Mesothelial cell of epicardium (in vitro differentiated cells): ENCODE data around the gene ABL2. TPM values are rescaled to one million over a fixed set of nuclear protein-coding genes. Genes with fewer than 3 reads are reported as not detected.
A peak's percentile ranks its signal among the peaks of the same experiment; 100 is the strongest.

Experiments used
- DNase-seq, 2 experiments: peaks; one replicate each; pipeline ENCODE4 v3.0.0; 2021; ENCODE audit warnings: low spot score in 2 of 2; ENCODE audit not compliant: unreplicated experiment in 2 of 2
- H3K27ac Mint-ChIP-seq: 2 replicates; pipeline ENCODE4 v1.8.0; 2021; ENCODE audit warnings: mixed read lengths
- H3K27me3 Mint-ChIP-seq: 2 replicates; pipeline ENCODE4 v1.8.0; 2021; ENCODE audit warnings: low read depth, mixed read lengths
- H3K36me3 Mint-ChIP-seq: 2 replicates; pipeline ENCODE4 v1.8.0; 2021; ENCODE audit warnings: mixed read lengths
- H3K4me1 Mint-ChIP-seq: 2 replicates; pipeline ENCODE4 v1.8.0; 2021; ENCODE audit warnings: mixed read lengths
- H3K4me3 Mint-ChIP-seq: 2 replicates; pipeline ENCODE4 v1.8.0; 2021; ENCODE audit warnings: mild to moderate bottlenecking, moderate library complexity, mixed read lengths
- H3K9me3 Mint-ChIP-seq: 2 replicates; pipeline ENCODE4 v1.8.0; 2021; ENCODE audit warnings: mixed read lengths
- CTCF ChIP-seq: fragments of 200-600 bp; sonication (generic); IDR thresholded peaks from one replicate; pipeline ENCODE4 v1.5.0; 2021; ENCODE audit warnings: antibody characterized with exemption; ENCODE audit not compliant: unreplicated experiment
- total RNA-seq: library from RNA; stranded (reverse); gene quantifications from 3 replicates; pipeline ENCODE4 v1.2.1, GENCODE V29; 2021

ABL2 gene
- total RNA-seq, 1 donor from 2014 or later = 23.7 TPM

GRCh38 chr1:179154437-179154836, 75.0 kb downstream of the ABL2 start:
- Mint-ChIP-seq H3K4me3 (no peak overlapping the region), H3K9me3 (peaks cover 5% of the 10 kb centered on the region), H3K27me3 (no peaks in the 10 kb centered on the region), H3K27ac (no peak overlapping the region), H3K4me1 (peaks cover 11% of the 10 kb centered on the region), H3K36me3 (peaks cover 6% of the 10 kb centered on the region)
- no peak for DNase-seq
- no peak for TF ChIP-seq CTCF

DNA sequence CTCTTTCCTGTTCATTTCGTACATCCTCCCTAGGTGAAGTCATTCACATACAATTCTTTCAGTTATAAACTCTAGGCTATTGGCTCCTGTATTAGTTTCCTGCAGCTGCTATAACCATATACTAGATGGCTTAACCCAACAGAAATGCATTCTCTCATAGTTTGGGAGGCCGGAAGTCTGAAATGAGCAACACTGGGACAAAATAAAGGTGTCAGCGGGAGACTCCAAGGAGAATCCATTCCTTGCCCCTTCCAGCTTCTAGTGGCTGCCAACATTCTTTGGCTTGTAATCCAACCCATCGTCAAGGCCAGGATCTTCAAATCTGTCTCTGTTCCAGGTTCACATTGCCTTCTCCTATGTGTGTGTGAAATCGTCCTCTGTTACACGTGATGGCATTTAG, 76.3 kb downstream of the ABL2 start:
- Mint-ChIP-seq H3K36me3 (peaks cover 14% of the 10 kb centered on the region), H3K27ac (no peak overlapping the region), H3K4me1 (peaks cover 11% of the 10 kb centered on the region), H3K9me3 (peaks cover 10% of the 10 kb centered on the region), H3K27me3 (no peaks in the 10 kb centered on the region), H3K4me3 (no peak overlapping the region)
- TF ChIP-seq CTCF = no peak
- no peak for DNase-seq

DNA sequence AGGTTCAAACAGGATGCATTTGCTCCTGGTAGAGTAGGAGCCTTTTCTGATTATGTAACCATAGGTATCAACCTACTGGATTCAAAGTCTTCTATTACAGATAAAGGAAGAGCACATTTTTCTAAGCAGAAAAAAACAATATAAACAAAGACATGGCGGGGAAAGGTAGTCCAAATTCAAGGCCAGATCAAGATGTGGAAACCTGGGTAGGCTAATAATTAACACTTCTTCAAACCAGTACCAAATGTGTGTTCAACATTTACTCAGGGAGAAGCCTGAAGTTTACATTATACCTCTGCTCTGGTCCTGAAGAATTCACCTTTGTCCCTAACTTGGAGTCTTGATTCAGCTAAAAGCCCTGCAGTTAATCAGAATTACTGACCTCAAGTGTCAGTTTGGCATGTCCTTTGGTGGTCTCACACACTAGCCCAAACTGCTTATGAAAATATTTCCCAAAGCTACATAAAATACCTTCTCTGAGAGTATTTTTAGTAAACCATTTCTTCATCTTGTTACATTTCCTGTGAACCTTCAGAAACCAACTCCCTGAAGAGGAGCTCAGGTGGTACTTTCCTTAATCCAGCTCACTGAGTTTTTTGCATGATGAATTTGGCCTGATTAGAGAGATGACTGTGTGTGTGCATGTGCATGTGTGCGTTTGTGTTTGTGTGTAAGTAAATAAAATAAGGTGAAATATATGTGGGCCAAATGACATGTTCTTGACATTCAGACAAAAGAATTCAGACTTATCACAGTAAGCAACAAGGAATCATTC, 77.4 kb downstream of the ABL2 start:
- Mint-ChIP-seq H3K9me3 (peaks cover 10% of the 10 kb centered on the region), H3K36me3 (peaks cover 20% of the 10 kb centered on the region), H3K4me1 (peaks cover 11% of the 10 kb centered on the region), H3K27me3 (no peaks in the 10 kb centered on the region), H3K27ac (peak overlapping the region; percentile 62), H3K4me3 (no peak overlapping the region)
- no peak for TF ChIP-seq CTCF
- DNase-seq = no peak

DNA sequence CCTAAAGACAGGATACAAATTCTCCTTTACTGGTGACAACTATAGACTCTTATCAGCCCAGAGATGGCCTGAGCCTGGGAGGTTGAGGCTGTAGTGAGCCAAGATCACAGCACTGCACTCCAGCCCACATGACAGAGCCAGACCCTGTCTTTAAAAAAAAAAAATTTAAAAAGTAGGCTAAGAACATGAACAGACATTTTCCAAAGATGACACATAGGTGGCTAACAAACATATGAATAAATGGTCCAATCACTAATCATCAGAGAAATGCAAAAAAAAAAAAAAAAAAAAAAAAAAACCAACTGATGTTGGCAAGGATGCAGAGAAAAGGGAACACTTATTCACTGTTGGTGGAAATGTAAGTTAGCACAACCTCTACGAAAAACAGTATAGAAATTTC, 82.6 kb downstream of the ABL2 start:
- H3K4me1 Mint-ChIP-seq = peaks cover 10% of the 10 kb centered on the region
- H3K27me3 Mint-ChIP-seq = no peaks in the 10 kb centered on the region
- TF ChIP-seq CTCF = no peak
- no peak for DNase-seq
- no peak overlapping the region for H3K4me3 Mint-ChIP-seq
- peaks cover 25% of the 10 kb centered on the region for H3K36me3 Mint-ChIP-seq
- peaks cover 10% of the 10 kb centered on the region for H3K9me3 Mint-ChIP-seq
- H3K27ac Mint-ChIP-seq = no peak overlapping the region

DNA sequence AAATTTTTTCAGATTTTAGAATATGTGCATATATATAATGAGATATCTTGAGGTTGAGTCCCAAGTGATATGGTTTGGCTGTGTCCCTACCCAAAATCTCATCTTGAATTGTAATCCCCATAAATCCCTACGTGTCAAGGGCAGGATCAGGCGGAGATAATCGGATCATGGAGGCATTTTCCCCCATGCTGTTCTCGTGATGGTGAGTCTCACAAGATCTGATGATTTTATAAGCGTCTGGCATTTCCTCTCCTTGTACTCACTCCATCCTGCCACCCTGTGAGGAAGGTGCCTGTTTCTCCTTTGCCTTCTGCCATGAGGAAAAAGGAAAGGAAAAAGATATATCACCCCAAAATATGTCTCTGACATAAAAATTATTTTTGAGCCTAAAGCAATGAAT, 83.0 kb downstream of the ABL2 start:
- TF ChIP-seq CTCF = no peak
- Mint-ChIP-seq H3K27ac (no peak overlapping the region), H3K4me3 (no peak overlapping the region), H3K36me3 (peaks cover 25% of the 10 kb centered on the region), H3K27me3 (no peaks in the 10 kb centered on the region), H3K9me3 (peaks cover 10% of the 10 kb centered on the region), H3K4me1 (peaks cover 12% of the 10 kb centered on the region)
- no peak for DNase-seq
